ENCODE measurements around the gene BIN1. TPM values are rescaled to one million over a fixed set of nuclear protein-coding genes. Genes with fewer than 3 reads are reported as not detected.

Gene BIN1
- total RNA-seq, 1 donor from 2014 or later, result 90.9 TPM

DNA sequence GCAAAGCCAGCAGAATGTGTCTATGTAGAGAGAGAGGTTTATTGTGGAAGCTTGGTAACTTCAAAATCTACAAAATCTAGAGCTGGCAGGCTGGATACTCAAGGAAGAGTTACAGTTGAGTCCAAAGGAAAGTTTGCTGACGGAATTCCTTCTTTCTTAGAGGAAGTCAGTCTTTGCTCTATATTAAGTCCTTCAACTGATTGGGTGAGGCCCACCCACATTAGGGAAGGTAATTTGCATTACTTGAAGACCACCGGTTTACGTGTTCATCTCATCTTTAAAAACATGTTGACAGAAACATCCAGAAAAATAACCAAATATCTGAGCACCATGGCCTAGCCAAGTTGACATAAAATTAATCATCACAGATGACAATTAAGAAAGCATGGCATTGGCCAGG is 106.8 kb downstream of the BIN1 start:
- Histone ChIP-seq H3K36me3 (ENCODE audit: control insufficient read depth, insufficient read depth, low read length) (no peaks in the 10 kb centered on the region), H3K27me3 (ENCODE audit: control insufficient read depth, insufficient read depth, low read length) (no peaks in the 10 kb centered on the region), H3K4me3 (ENCODE audit: low read depth, low read length) (no peak overlapping the region)
- DNase-seq (ENCODE audit: low read depth), result no peak
- TF ChIP-seq, protein P1, sequence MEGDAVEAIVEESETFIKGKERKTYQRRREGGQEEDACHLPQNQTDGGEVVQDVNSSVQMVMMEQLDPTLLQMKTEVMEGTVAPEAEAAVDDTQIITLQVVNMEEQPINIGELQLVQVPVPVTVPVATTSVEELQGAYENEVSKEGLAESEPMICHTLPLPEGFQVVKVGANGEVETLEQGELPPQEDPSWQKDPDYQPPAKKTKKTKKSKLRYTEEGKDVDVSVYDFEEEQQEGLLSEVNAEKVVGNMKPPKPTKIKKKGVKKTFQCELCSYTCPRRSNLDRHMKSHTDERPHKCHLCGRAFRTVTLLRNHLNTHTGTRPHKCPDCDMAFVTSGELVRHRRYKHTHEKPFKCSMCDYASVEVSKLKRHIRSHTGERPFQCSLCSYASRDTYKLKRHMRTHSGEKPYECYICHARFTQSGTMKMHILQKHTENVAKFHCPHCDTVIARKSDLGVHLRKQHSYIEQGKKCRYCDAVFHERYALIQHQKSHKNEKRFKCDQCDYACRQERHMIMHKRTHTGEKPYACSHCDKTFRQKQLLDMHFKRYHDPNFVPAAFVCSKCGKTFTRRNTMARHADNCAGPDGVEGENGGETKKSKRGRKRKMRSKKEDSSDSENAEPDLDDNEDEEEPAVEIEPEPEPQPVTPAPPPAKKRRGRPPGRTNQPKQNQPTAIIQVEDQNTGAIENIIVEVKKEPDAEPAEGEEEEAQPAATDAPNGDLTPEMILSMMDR (IDR thresholded peaks at IDR 0.05; ENCODE audit: insufficient read depth, low read length, poor library complexity, severe bottlenecking), result no peak

DNA sequence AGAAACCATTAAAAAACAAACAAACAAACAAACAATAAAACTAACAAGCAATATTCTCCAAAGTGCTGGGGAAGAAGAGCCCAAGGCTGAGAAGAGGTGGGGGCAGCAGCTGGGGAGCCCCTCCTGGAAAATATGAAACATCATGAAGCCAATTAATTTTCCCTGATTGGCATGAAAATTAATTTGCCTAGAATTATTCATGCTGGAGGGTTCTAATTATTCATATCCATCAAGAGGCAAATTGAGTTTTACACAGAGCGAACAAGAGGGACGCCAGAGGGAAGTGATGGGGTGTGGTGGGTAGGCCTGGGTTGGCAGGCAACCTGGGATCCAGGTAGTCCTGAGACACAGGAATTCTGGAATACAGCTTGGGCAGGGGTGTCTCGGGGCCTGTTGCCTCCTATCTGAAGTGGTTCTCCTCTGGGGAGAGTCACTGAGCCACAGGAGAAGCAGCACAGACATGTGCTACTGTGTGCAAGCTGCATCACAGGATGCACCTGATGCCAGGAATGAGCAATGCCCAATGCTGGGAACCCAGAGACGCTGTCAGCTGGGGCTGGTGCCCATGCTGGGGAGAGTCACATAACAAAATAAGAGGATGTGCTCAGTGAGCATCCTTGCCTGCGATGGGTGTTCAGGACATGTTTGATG is 107.7 kb downstream of the BIN1 start:
- Histone ChIP-seq H3K27me3 (ENCODE audit: control insufficient read depth, insufficient read depth, low read length) (no peaks in the 10 kb centered on the region), H3K4me3 (ENCODE audit: low read depth, low read length) (no peak overlapping the region), H3K36me3 (ENCODE audit: control insufficient read depth, insufficient read depth, low read length) (no peaks in the 10 kb centered on the region)
- no peak for DNase-seq (ENCODE audit: low read depth)
- TF ChIP-seq, protein P1 (IDR thresholded peaks at IDR 0.05; ENCODE audit: insufficient read depth, low read length, poor library complexity, severe bottlenecking), result no peak

DNA sequence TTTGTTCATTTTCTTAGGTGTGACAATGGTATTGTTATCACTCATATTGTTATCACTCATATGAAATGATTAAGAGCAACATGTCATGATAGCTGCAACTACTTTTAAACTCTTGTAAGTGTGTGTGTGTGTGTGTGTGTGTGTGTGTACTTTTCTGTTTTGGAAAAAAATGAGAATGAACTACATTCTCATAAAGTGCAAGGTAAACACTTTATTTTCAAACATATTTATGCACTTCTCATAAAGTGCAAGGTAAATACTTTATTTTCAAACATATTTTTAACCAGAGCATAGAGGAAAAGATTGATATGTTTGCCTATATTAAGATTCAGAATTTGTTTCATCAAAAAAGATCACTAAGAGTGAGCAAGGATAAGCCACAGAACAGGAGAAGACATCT is 108.5 kb downstream of the BIN1 start:
- TF ChIP-seq, protein P1 (IDR thresholded peaks at IDR 0.05; ENCODE audit: insufficient read depth, low read length, poor library complexity, severe bottlenecking), result no peak
- Histone ChIP-seq H3K36me3 (ENCODE audit: control insufficient read depth, insufficient read depth, low read length) (no peaks in the 10 kb centered on the region), H3K27me3 (ENCODE audit: control insufficient read depth, insufficient read depth, low read length) (no peaks in the 10 kb centered on the region)

More for the DNA sequence above, 108.5 kb downstream of the BIN1 start:
- no peak for DNase-seq (ENCODE audit: low read depth)
- no peak overlapping the region for H3K4me3 ChIP-seq (ENCODE audit: low read depth, low read length)

Other genes starting within 250 kb of the BIN1 start
- not detected in 2 replicates for gene TEX51, start 208.3 kb downstream of the BIN1 start, total RNA-seq
- 1.1 and 2.3 TPM in 2 replicates for gene CYP27C1, start 113.1 kb upstream of the BIN1 start, total RNA-seq
- 31.5 and 34.9 TPM in 2 replicates for gene ERCC3, start 187.0 kb upstream of the BIN1 start, total RNA-seq

Measured in kidney epithelial cell (primary cell).